Measurements from ENCODE around the gene C13orf46.
A peak's percentile ranks its signal among the peaks of the same experiment; 100 is the strongest.
"Not testable (repeated sequence)": the region's sequence is repeated elsewhere in the genome, so short reads cannot be mapped to it uniquely, and the experiment has no call there.

The C13orf46 gene

GRCh38 chr13:113973218-113974164 lies at the start of gene C13orf46:
TSS of gene C13orf46 (minus strand) at chr13:113974076. CDS start at chr13:113973997, 79 bp downstream.
- DNase-seq = no peak
- TF ChIP-seq GATA1 (IDR thresholded peaks at IDR 0.05; ENCODE audit: low read depth, low read length) (no peak), POLR2A (IDR thresholded peaks at IDR 0.05; ENCODE audit: low read length) (no peak)

GRCh38 chr13:114022876-114023275 lies 49.0 kb upstream of the C13orf46 start:
- TF ChIP-seq GATA1 (IDR thresholded peaks at IDR 0.05; ENCODE audit: low read depth, low read length) (no peak), POLR2A (IDR thresholded peaks at IDR 0.05; ENCODE audit: low read length) (no peak)
- no peak for DNase-seq

GRCh38 chr13:114022309-114022669 lies 48.4 kb upstream of the C13orf46 start:
- no peak for DNase-seq
- TF ChIP-seq GATA1 (IDR thresholded peaks at IDR 0.05; ENCODE audit: low read depth, low read length) (no peak), POLR2A (IDR thresholded peaks at IDR 0.05; ENCODE audit: low read length) (no peak)

GRCh38 chr13:114021464-114022308 lies 47.8 kb upstream of the C13orf46 start:
- DNase-seq = no peak
- TF ChIP-seq POLR2A (IDR thresholded peaks at IDR 0.05; ENCODE audit: low read length) (no peak), GATA1 (IDR thresholded peaks at IDR 0.05; ENCODE audit: low read depth, low read length) (no peak)

- DNase-seq = no peak
- TF ChIP-seq GATA1 (IDR thresholded peaks at IDR 0.05; ENCODE audit: low read depth, low read length) = no peak
- TF ChIP-seq POLR2A (IDR thresholded peaks at IDR 0.05; ENCODE audit: low read length) = no peak
Measured at GRCh38 chr13:114020750-114021463, 47.0 kb upstream of the C13orf46 start.

- DNase-seq = not testable (repeated sequence)
Measured at GRCh38 chr13:114020134-114020533, 46.3 kb upstream of the C13orf46 start.

- TF ChIP-seq GATA1 (IDR thresholded peaks at IDR 0.05; ENCODE audit: low read depth, low read length) (no peak), POLR2A (IDR thresholded peaks at IDR 0.05; ENCODE audit: low read length) (no peak)
- DNase-seq = peak; percentile 40 to 46
Measured at GRCh38 chr13:114019367-114019766, 45.5 kb upstream of the C13orf46 start.

GRCh38 chr13:114018461-114019055 lies 44.7 kb upstream of the C13orf46 start:
- no peak for DNase-seq
- no peak for TF ChIP-seq POLR2A (IDR thresholded peaks at IDR 0.05; ENCODE audit: low read length)
- TF ChIP-seq GATA1 (IDR thresholded peaks at IDR 0.05; ENCODE audit: low read depth, low read length) = no peak

GRCh38 chr13:114017966-114018365 lies 44.1 kb upstream of the C13orf46 start:
- TF ChIP-seq GATA1 (IDR thresholded peaks at IDR 0.05; ENCODE audit: low read depth, low read length) (no peak), POLR2A (IDR thresholded peaks at IDR 0.05; ENCODE audit: low read length) (no peak)

GRCh38 chr13:114017028-114017630 lies 43.3 kb upstream of the C13orf46 start:
- TF ChIP-seq POLR2A (IDR thresholded peaks at IDR 0.05; ENCODE audit: low read length) (no peak), GATA1 (IDR thresholded peaks at IDR 0.05; ENCODE audit: low read depth, low read length) (no peak)
- DNase-seq = peak in 1 of 2 experiments; percentile 25

More at GRCh38 chr13:114017966-114018365, 44.1 kb upstream of the C13orf46 start:
- DNase-seq = no peak

- TF ChIP-seq GATA1 (IDR thresholded peaks at IDR 0.05; ENCODE audit: low read depth, low read length) (no peak), POLR2A (IDR thresholded peaks at IDR 0.05; ENCODE audit: low read length) (no peak)
- no peak for DNase-seq
Measured at GRCh38 chr13:114016321-114017027, 42.6 kb upstream of the C13orf46 start.

- TF ChIP-seq POLR2A (IDR thresholded peaks at IDR 0.05; ENCODE audit: low read length) = no peak
- no peak for TF ChIP-seq GATA1 (IDR thresholded peaks at IDR 0.05; ENCODE audit: low read depth, low read length)
- DNase-seq = no peak
Measured at GRCh38 chr13:114015969-114016295, 42.1 kb upstream of the C13orf46 start.
